Psoas muscle (tissue), 8 donors: ENCODE data around the gene LRFN2. TPM values are rescaled to one million over a fixed set of nuclear protein-coding genes. Genes with fewer than 3 reads are reported as not detected.

ENCODE experiments used
- ATAC-seq, 4 donors: fragments of 200-7000 bp; cut with Tn5 transposase; one replicate each; pipeline ENCODE4 v1.9.1; 2020; ENCODE audit warnings: moderate library complexity in 3 of 4, mild to moderate bottlenecking in 2 of 4
- DNase-seq, 2 donors: peaks; one replicate each; pipeline ENCODE4 v3.0.0-alpha.2; 2020
- H3K27ac ChIP-seq: fragments of 200-600 bp; one replicate; pipeline ENCODE4 v1.8.0; 2022
- H3K27me3 ChIP-seq, 3 donors: fragments of 200-600 bp in 1 of 3; one replicate each; pipeline versions ENCODE4 v1.6.1 to v1.8.0; 2013 to 2022; ENCODE audit warnings: low read length in 2 of 3, mild to moderate bottlenecking in 2 of 3, moderate library complexity in 1 of 3; ENCODE audit not compliant: insufficient read depth in 3 of 3
- H3K36me3 ChIP-seq, 2 donors: fragments of 200-600 bp in 1 of 2; one replicate each; pipeline versions ENCODE4 v1.6.1 to v1.8.0; 2013 to 2022; ENCODE audit warnings: low read depth in 1 of 2, mild to moderate bottlenecking in 1 of 2, moderate library complexity in 1 of 2; ENCODE audit not compliant: insufficient read depth in 1 of 2
- H3K4me1 ChIP-seq: fragments of 200-600 bp; one replicate; pipeline ENCODE4 v1.8.0; 2022
- H3K4me3 ChIP-seq: fragments of 200-600 bp; one replicate; pipeline ENCODE4 v1.8.0; 2022; ENCODE audit warnings: mild to moderate bottlenecking
- H3K9me3 ChIP-seq: fragments of 200-600 bp; one replicate; pipeline ENCODE4 v1.8.0; 2022
- CTCF ChIP-seq: fragments of 200-600 bp; IDR thresholded peaks from one replicate; pipeline ENCODE4 v1.8.0; 2022; ENCODE audit warnings: antibody characterized with exemption
- WGBS, 3 donors: extraction: QIAGEN DNeasy Blood & Tissue Kit; methylation state at CpG; one replicate each; pipeline versions ENCODE4 v1.1.6 to v1.1.7; 2013; 5-methylcytosine and 5-hydroxymethylcytosine counted together
- intact Hi-C, 2 donors: fragments of 100-400 bp; cut with DNase I; formaldehyde crosslinking; loops; one replicate each; pipeline versions ENCODE4 v1.11.0 to v1.14.2; 2022
- polyA plus RNA-seq, 3 donors: library from polyadenylated mRNA; stranded (reverse); fragments of 200-250 nt; gene quantifications; one replicate each; pipeline ENCODE4 v1.2.3, GENCODE V29; 2013
- total RNA-seq, 4 donors: library from RNA; stranded (reverse); fragmentation: NEBNext Ultra II Directional in 2 of 4; extraction: Animal tissue kit (Norgen Biotek cat#: 25700) in 2 of 4; gene quantifications; one replicate each; pipeline versions ENCODE4 v1.2.1 to v1.2.4, GENCODE V29; 2021 to 2023
- donor health status: healthy with polysubstance abuse.
- donor health status: DM: no; HTN: no; CAD: no; lungs with moderate emphysema.
- donor health status: Bipolar disorder and iron deficiency.
- donor health status: healthy.
- donor health status: DM: yes; HTN: yes; CAD: no.
- donor health status: DM: no; HTN: no; CAD: no.
- donor health status: DM: no; HTN: no; CAD: no.
- donor health status: DM: yes; HTN: yes; CAD: no.

The LRFN2 gene
- total and polyA plus RNA-seq, 7 donors, result 0.06 TPM; not detected in 6

DNA sequence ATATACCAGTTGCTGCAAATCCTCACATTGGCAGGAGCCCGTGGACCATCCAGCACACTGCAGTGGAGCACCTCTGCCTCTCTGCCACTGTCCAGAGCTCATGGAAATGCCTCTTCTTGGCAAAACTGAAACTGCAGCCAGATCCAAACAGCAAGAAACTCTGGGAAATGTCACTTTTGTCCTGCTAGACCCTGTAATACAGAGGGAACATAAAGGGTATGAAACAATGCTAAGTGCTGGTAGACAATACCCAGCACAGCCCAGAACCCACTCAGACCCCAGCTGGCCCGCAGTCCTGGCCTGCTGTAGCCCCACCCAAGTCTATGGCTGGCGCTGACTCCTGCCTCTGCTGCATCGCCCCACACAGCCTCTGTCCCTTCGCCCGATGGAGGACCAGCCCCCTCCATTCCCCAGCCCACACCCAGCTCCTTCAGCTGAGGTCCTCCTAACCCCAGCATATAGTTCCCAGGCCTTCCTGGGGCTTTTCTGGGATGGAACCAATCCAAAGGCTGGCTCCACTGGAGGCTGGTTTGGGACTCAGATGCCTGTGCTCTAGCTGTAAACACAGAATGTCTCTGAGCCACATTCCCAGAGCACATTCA, 242.5 kb downstream of the LRFN2 start:
- Histone ChIP-seq H3K27ac (peak overlapping the region; percentile 36), H3K9me3 (no peaks in the 10 kb centered on the region), H3K36me3 (no peaks in the 10 kb centered on the region), H3K4me1 (peaks cover 16% of the 10 kb centered on the region), H3K4me3 (no peak overlapping the region), H3K27me3 (no peaks in the 10 kb centered on the region)
- intact Hi-C loops, result loop anchor here (5.0 kb wide), 2 partner anchors 43 to 53 kb away; no protein-coding TSS in a partner anchor
- WGBS, 3 donors, result 53 to 66% (median 57%) methylated on average over 6 of the region's 6 CpGs
- peak in 1 of 4 donors; percentile 13 for ATAC-seq
- no peak for DNase-seq
- no peak for TF ChIP-seq CTCF

GRCh38 chr6:40343877-40344565, 243.1 kb downstream of the LRFN2 start:
- Histone ChIP-seq H3K27ac (peak overlapping the region; percentile 36), H3K36me3 (no peaks in the 10 kb centered on the region), H3K9me3 (no peaks in the 10 kb centered on the region), H3K4me1 (peaks cover 16% of the 10 kb centered on the region), H3K27me3 (no peaks in the 10 kb centered on the region), H3K4me3 (no peak overlapping the region)
- TF ChIP-seq CTCF, result no peak
- ATAC-seq (no peak), DNase-seq (no peak)
- intact Hi-C loops, result no loop called here
- 39 to 53% (median 47%) methylated on average over 7 of the region's 7 CpGs for WGBS, 3 donors

GRCh38 chr6:40343318-40343876, 243.8 kb downstream of the LRFN2 start:
- TF ChIP-seq CTCF, result no peak
- no peaks in the 10 kb centered on the region for H3K27me3 ChIP-seq
- no peak overlapping the region for H3K4me3 ChIP-seq
- H3K27ac ChIP-seq, result no peak overlapping the region
- H3K36me3 ChIP-seq, result no peaks in the 10 kb centered on the region
- H3K9me3 ChIP-seq, result no peaks in the 10 kb centered on the region
- WGBS, 3 donors, result 26 to 58% (median 36%) methylated on average over 2 of the region's 2 CpGs
- intact Hi-C loops, result no loop called here
- no peak for DNase-seq
- H3K4me1 ChIP-seq, result peaks cover 16% of the 10 kb centered on the region
- no peak for ATAC-seq

DNA sequence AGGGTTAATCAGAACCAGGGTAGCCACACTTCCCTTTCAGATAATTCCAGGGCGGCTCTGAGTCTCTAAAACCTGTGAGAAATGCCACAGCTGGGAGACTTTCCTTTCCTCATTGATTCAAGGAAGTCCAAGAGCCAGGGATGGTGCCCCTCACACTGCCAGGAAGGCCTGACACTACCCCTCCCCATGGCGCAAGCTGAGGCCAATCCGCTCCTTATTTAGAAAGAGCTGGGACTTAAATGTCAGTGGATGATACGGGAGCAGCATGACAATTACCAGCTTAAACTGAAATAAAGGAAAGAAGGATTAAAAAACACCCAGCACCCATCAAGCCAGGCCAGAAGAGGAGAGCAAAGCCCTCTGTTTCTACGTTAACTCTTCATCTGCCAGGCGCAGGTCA, 244.4 kb downstream of the LRFN2 start:
- Histone ChIP-seq H3K4me3 (no peak overlapping the region), H3K27me3 (no peaks in the 10 kb centered on the region), H3K36me3 (no peaks in the 10 kb centered on the region), H3K4me1 (peaks cover 16% of the 10 kb centered on the region), H3K9me3 (no peaks in the 10 kb centered on the region), H3K27ac (no peak overlapping the region)
- intact Hi-C loops, result no loop called here
- 63 to 77% (median 64%) methylated on average over 6 of the region's 6 CpGs for WGBS, 3 donors
- DNase-seq (no peak), ATAC-seq (no peak)
- no peak for TF ChIP-seq CTCF
